Measurements from ENCODE around the gene C10orf90.

- TF ChIP-seq, protein P1, sequence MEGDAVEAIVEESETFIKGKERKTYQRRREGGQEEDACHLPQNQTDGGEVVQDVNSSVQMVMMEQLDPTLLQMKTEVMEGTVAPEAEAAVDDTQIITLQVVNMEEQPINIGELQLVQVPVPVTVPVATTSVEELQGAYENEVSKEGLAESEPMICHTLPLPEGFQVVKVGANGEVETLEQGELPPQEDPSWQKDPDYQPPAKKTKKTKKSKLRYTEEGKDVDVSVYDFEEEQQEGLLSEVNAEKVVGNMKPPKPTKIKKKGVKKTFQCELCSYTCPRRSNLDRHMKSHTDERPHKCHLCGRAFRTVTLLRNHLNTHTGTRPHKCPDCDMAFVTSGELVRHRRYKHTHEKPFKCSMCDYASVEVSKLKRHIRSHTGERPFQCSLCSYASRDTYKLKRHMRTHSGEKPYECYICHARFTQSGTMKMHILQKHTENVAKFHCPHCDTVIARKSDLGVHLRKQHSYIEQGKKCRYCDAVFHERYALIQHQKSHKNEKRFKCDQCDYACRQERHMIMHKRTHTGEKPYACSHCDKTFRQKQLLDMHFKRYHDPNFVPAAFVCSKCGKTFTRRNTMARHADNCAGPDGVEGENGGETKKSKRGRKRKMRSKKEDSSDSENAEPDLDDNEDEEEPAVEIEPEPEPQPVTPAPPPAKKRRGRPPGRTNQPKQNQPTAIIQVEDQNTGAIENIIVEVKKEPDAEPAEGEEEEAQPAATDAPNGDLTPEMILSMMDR (IDR thresholded peaks at IDR 0.05), result no peak
- TF ChIP-seq EZH2 (IDR thresholded peaks at IDR 0.05), result no peak
- TF ChIP-seq EZH2phosphoT487 (IDR thresholded peaks at IDR 0.05), result no peak
These were observed 40.4 kb downstream of the C10orf90 start for GRCh38 chr10:126629925-126630624.

Data from neural progenitor cell (in vitro differentiated cells).